GM12878 (cell line): Measurements from ENCODE around the gene TCTN1. TPM values are rescaled to one million over a fixed set of nuclear protein-coding genes. Genes with fewer than 3 reads are reported as not detected.
A peak's percentile ranks its signal among the peaks of the same experiment; 100 is the strongest.

ENCODE experiments used
- BRCA1 ChIP-seq: IDR thresholded peaks from 2 replicates; pipeline ENCODE4 v1.6.1; 2011; ENCODE audit warnings: low read depth, low read length, improper control_type of control experiment
- EZH2 ChIP-seq: IDR thresholded peaks from 2 replicates; pipeline ENCODE4 v1.6.1; 2012; ENCODE audit warnings: low read depth, mild to moderate bottlenecking, control low read depth, inconsistent platforms, low read length, borderline replicate concordance; ENCODE audit not compliant: control insufficient read depth
- FOXM1 ChIP-seq: IDR thresholded peaks from 2 replicates; pipeline ENCODE4 v1.6.1; 2012; ENCODE audit warnings: low read depth, mild to moderate bottlenecking, inconsistent platforms, low read length, moderate library complexity
- KAT2A ChIP-seq: conservative IDR thresholded peaks from 2 replicates; pipeline ENCODE4 v1.6.1; 2011; ENCODE audit warnings: low read depth, low read length; ENCODE audit not compliant: control insufficient read depth
- MTA3 ChIP-seq: IDR thresholded peaks from 2 replicates; pipeline ENCODE4 v1.6.1; 2012; ENCODE audit warnings: low read length, inconsistent platforms, borderline replicate concordance
- NBN ChIP-seq: fragments of 450-650 bp; IDR thresholded peaks from 2 replicates; pipeline ENCODE4 v1.6.1; 2016
- NRF1 ChIP-seq: conservative IDR thresholded peaks from 2 replicates; pipeline ENCODE4 v1.6.1; 2011; ENCODE audit warnings: mild to moderate bottlenecking, low read depth, low read length, improper control_type of control experiment
- POU2F2 ChIP-seq: IDR thresholded peaks from 3 replicates; pipeline ENCODE4 v1.6.1; 2011; ENCODE audit warnings: low read depth, mild to moderate bottlenecking, low read length, borderline replicate concordance
- RBBP5 ChIP-seq: fragments of 200-600 bp; sonication (generic); conservative IDR thresholded peaks from 2 replicates; pipeline ENCODE4 v1.6.1; 2016
- RELA ChIP-seq: fragments of 450-650 bp; IDR thresholded peaks from 2 replicates; pipeline ENCODE4 v1.8.0; 2014; ENCODE audit warnings: borderline replicate concordance; ENCODE audit not compliant: partially characterized antibody
- SMAD5 ChIP-seq: IDR thresholded peaks from 2 replicates; pipeline ENCODE4 v1.6.1; 2016; ENCODE audit warnings: antibody characterized with exemption, low read depth
- SRF ChIP-seq, 2 experiments: IDR thresholded peaks; 2 replicates each; pipeline ENCODE4 v1.6.1; 2011; ENCODE audit warnings: low read depth in 2 of 2, low read length in 2 of 2, mild to moderate bottlenecking in 1 of 2, moderate library complexity in 1 of 2
- STAT3 ChIP-seq: IDR thresholded peaks from 2 replicates; pipeline ENCODE4 v1.6.1; 2011; ENCODE audit warnings: low read depth, low read length, improper control_type of control experiment
- SUZ12 ChIP-seq: fragments of 200-600 bp; sonication (generic); IDR thresholded peaks from one replicate; pipeline ENCODE4 v1.6.1; 2018; ENCODE audit warnings: antibody characterized with exemption, mild to moderate bottlenecking; ENCODE audit not compliant: unreplicated experiment
- ZBED1 ChIP-seq: IDR thresholded peaks from 2 replicates; pipeline ENCODE4 v1.6.1; 2016; ENCODE audit warnings: borderline replicate concordance
- ZNF217 ChIP-seq: fragments of 450-650 bp; IDR thresholded peaks from 2 replicates; pipeline ENCODE4 v1.6.1; 2017; ENCODE audit warnings: antibody characterized with exemption, mild to moderate bottlenecking
- polyA plus RNA-seq, 11 experiments: library from polyadenylated mRNA; depleted of rRNA in 4 of 11; unstranded in 6 of 11; stranded (reverse) in 5 of 11; fragments of >200 nt; fragmentation: Nextera tagmentation in 4 of 11; fragmentation: Illumina TruSeq in 1 of 11; extraction: Ambion mirVana in 4 of 11; extraction: Trizol in 1 of 11; gene quantifications; 1 replicate in 1 of 11; 2 replicates in 10 of 11; pipeline versions ENCODE4 v1.2.1 to v1.2.3, GENCODE V29; 2011 to 2016; ENCODE audit warnings: inconsistent platforms in 2 of 11, missing spikeins in 2 of 11, low read depth in 1 of 11
- total RNA-seq, 4 experiments: library from RNA; depleted of rRNA in 3 of 4; stranded (reverse); fragments of >200 nt in 3 of 4; fragmentation: Illumina TruSeq in 1 of 4; extraction: Trizol in 1 of 4; gene quantifications; 2 replicates each; pipeline versions ENCODE4 v1.2.1 to v1.2.3, GENCODE V29; 2013 to 2021
- TF ChIP-seq, protein P1 (sequence below): IDR thresholded peaks from 2 replicates; pipeline ENCODE4 v1.6.1; 2012; ENCODE audit warnings: low read depth, low read length, improper control_type of control experiment
- TF ChIP-seq, protein P2 (sequence below): IDR thresholded peaks from 2 replicates; pipeline ENCODE4 v1.6.1; 2011; ENCODE audit warnings: borderline replicate concordance, low read depth, mild to moderate bottlenecking, moderate library complexity, low read length; ENCODE audit not compliant: insufficient read depth, poor library complexity, severe bottlenecking
- TF ChIP-seq, protein P3 (sequence below): fragments of 150-350 bp; IDR thresholded peaks from 2 replicates; pipeline ENCODE4 v1.6.1; 2016; ENCODE audit warnings: low read depth, low read length
- TF ChIP-seq, protein P4 (sequence below): fragments of 450-650 bp; IDR thresholded peaks from 2 replicates; pipeline ENCODE4 v1.6.1; 2017; ENCODE audit warnings: mild to moderate bottlenecking, moderate library complexity

The TCTN1 gene
- total and polyA plus RNA-seq, 10 of the 15 experiments (the other 5 are each of a cell fraction or from before 2014, with no cell fraction given) = 8.8 to 23.5 (median 15.3) TPM

DNA sequence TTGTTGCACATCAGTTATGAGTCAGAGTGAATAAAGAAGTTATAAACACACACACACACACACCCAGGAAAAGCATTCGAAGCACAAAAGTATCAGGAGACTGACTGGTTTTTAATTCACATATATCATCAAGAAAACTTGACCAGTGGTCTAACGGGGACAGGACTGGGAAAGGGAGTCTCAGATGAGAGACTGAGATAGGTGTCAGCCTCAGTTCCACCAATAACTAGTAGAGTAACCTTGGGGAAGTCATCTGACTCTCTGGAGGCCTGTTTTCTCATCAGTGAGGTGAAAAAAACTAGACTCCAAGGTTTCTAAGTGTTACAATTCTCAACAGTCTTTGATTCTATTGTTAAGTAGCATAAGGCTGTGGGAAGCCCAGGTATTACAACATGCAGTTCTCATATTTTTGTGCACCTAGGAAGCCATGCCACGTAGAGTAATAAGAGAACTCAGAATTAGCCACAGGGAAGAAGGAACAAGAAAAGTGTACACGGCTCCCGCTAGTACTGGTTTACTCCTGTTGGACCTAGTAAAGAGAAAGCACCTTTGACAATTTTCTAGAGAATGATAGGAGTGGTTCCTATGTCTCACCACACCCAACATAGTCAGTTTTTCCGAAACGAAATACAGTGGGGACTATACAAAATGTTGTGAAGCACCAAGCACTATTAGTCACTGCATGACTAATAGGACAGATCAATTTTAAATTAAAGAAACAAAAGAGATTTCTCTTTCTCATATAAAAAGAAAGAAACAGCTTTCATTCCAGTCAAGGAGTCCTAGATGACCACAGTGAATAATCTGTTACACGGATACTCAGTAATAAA is 35.9 kb upstream of the TCTN1 start (continued):
- TF ChIP-seq, protein P1, sequence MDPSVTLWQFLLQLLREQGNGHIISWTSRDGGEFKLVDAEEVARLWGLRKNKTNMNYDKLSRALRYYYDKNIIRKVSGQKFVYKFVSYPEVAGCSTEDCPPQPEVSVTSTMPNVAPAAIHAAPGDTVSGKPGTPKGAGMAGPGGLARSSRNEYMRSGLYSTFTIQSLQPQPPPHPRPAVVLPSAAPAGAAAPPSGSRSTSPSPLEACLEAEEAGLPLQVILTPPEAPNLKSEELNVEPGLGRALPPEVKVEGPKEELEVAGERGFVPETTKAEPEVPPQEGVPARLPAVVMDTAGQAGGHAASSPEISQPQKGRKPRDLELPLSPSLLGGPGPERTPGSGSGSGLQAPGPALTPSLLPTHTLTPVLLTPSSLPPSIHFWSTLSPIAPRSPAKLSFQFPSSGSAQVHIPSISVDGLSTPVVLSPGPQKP = no peak
- no peak; the same call in 1 of the 2 replicates for TF ChIP-seq STAT3
- no peak for TF ChIP-seq RELA
- TF ChIP-seq, protein P2, sequence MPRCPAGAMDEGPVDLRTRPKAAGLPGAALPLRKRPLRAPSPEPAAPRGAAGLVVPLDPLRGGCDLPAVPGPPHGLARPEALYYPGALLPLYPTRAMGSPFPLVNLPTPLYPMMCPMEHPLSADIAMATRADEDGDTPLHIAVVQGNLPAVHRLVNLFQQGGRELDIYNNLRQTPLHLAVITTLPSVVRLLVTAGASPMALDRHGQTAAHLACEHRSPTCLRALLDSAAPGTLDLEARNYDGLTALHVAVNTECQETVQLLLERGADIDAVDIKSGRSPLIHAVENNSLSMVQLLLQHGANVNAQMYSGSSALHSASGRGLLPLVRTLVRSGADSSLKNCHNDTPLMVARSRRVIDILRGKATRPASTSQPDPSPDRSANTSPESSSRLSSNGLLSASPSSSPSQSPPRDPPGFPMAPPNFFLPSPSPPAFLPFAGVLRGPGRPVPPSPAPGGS = peak; percentile 56
- TF ChIP-seq ZBED1 = no peak
- TF ChIP-seq SRF (IDR thresholded peaks at IDR 0.05; ENCODE audit: low read depth in 2 of 2, low read length in 2 of 2) = no peak
- TF ChIP-seq NRF1 = no peak
- TF ChIP-seq ZNF217 = peak; percentile 75; the same call in 1 of the 2 replicates
- TF ChIP-seq SUZ12 = no peak
- TF ChIP-seq BRCA1 = no peak
- no peak for TF ChIP-seq RBBP5
- TF ChIP-seq, protein P3, sequence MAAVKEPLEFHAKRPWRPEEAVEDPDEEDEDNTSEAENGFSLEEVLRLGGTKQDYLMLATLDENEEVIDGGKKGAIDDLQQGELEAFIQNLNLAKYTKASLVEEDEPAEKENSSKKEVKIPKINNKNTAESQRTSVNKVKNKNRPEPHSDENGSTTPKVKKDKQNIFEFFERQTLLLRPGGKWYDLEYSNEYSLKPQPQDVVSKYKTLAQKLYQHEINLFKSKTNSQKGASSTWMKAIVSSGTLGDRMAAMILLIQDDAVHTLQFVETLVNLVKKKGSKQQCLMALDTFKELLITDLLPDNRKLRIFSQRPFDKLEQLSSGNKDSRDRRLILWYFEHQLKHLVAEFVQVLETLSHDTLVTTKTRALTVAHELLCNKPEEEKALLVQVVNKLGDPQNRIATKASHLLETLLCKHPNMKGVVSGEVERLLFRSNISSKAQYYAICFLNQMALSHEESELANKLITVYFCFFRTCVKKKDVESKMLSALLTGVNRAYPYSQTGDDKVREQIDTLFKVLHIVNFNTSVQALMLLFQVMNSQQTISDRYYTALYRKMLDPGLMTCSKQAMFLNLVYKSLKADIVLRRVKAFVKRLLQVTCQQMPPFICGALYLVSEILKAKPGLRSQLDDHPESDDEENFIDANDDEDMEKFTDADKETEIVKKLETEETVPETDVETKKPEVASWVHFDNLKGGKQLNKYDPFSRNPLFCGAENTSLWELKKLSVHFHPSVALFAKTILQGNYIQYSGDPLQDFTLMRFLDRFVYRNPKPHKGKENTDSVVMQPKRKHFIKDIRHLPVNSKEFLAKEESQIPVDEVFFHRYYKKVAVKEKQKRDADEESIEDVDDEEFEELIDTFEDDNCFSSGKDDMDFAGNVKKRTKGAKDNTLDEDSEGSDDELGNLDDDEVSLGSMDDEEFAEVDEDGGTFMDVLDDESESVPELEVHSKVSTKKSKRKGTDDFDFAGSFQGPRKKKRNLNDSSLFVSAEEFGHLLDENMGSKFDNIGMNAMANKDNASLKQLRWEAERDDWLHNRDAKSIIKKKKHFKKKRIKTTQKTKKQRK = no peak
- no peak for TF ChIP-seq KAT2A
- no peak; the same call in 1 of the 2 replicates for TF ChIP-seq MTA3
- TF ChIP-seq EZH2 = no peak
- TF ChIP-seq FOXM1 = peak; percentile 22; the same call in 1 of the 2 replicates
- TF ChIP-seq POU2F2 = no peak
- no peak for TF ChIP-seq SMAD5
- TF ChIP-seq NBN = peak; percentile 92
- TF ChIP-seq, protein P4, sequence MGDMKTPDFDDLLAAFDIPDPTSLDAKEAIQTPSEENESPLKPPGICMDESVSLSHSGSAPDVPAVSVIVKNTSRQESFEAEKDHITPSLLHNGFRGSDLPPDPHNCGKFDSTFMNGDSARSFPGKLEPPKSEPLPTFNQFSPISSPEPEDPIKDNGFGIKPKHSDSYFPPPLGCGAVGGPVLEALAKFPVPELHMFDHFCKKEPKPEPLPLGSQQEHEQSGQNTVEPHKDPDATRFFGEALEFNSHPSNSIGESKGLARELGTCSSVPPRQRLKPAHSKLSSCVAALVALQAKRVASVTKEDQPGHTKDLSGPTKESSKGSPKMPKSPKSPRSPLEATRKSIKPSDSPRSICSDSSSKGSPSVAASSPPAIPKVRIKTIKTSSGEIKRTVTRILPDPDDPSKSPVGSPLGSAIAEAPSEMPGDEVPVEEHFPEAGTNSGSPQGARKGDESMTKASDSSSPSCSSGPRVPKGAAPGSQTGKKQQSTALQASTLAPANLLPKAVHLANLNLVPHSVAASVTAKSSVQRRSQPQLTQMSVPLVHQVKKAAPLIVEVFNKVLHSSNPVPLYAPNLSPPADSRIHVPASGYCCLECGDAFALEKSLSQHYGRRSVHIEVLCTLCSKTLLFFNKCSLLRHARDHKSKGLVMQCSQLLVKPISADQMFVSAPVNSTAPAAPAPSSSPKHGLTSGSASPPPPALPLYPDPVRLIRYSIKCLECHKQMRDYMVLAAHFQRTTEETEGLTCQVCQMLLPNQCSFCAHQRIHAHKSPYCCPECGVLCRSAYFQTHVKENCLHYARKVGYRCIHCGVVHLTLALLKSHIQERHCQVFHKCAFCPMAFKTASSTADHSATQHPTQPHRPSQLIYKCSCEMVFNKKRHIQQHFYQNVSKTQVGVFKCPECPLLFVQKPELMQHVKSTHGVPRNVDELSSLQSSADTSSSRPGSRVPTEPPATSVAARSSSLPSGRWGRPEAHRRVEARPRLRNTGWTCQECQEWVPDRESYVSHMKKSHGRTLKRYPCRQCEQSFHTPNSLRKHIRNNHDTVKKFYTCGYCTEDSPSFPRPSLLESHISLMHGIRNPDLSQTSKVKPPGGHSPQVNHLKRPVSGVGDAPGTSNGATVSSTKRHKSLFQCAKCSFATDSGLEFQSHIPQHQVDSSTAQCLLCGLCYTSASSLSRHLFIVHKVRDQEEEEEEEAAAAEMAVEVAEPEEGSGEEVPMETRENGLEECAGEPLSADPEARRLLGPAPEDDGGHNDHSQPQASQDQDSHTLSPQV = no peak
